Thyroid gland (tissue), 4 donors: Measurements from ENCODE around the gene SLCO2A1. TPM values are rescaled to one million over a fixed set of nuclear protein-coding genes. Genes with fewer than 3 reads are reported as not detected.

Experiments used
- DNase-seq, 2 donors: peaks; one replicate each; pipeline ENCODE4 v3.0.0-alpha.2; 2019
- H3K27ac ChIP-seq, 3 donors: fragments of 200-600 bp; sonication (generic); 1 replicate in 2 of 3; 2 replicates in 1 of 3; pipeline ENCODE4 v1.5.1; 2016 to 2019; ENCODE audit warnings: mild to moderate bottlenecking in 1 of 3, moderate library complexity in 1 of 3
- H3K27me3 ChIP-seq: fragments of 200-600 bp; sonication (generic); one replicate; pipeline ENCODE4 v1.5.1; 2019
- H3K36me3 ChIP-seq, 2 donors: fragments of 200-600 bp; sonication (generic); one replicate each; pipeline ENCODE4 v1.5.1; 2016 to 2019
- H3K4me1 ChIP-seq, 2 donors: fragments of 200-600 bp; sonication (generic); one replicate each; pipeline ENCODE4 v1.5.1; 2017 to 2019
- H3K4me3 ChIP-seq, 3 donors: fragments of 200-600 bp; sonication (generic); replicated peaks in 1 of 3; 1 replicate in 2 of 3; 2 replicates in 1 of 3; pipeline ENCODE4 v1.5.1; 2016; ENCODE audit warnings: mild to moderate bottlenecking in 1 of 3
- H3K9me3 ChIP-seq: fragments of 200-600 bp; sonication (generic); one replicate; pipeline ENCODE4 v1.5.1; 2017
- CTCF ChIP-seq, 6 experiments: fragments of 200-600 bp in 3 of 6; fragments of 450-650 bp in 3 of 6; sonication (generic) in 3 of 6; IDR thresholded peaks; one replicate each; pipeline ENCODE4 v1.5.1; 2016 to 2019; ENCODE audit warnings: antibody characterized with exemption in 6 of 6, mild to moderate bottlenecking in 2 of 6, inconsistent platforms in 1 of 6, moderate library complexity in 1 of 6
- POLR2A ChIP-seq, 2 donors: fragments of 450-650 bp; IDR thresholded peaks; one replicate each; pipeline ENCODE4 v1.6.1; 2017; ENCODE audit warnings: antibody characterized with exemption in 2 of 2, mild to moderate bottlenecking in 2 of 2, moderate library complexity in 1 of 2
- WGBS, 2 donors: methylation state at CpG; one replicate each; pipeline ENCODE4 v1.1.5; 2017; 5-methylcytosine and 5-hydroxymethylcytosine counted together
- intact Hi-C: fragments of 100-400 bp; cut with DNase I; formaldehyde crosslinking; loops from one replicate; pipeline ENCODE4 v1.15.1; 2023
- total RNA-seq, 4 donors: library from RNA; depleted of rRNA; stranded (reverse); fragments of >200 nt; gene quantifications; one replicate each; pipeline ENCODE4 v1.2.3, GENCODE V29; 2016

The SLCO2A1 gene
- total RNA-seq, 4 donors from 2014 or later = 26.0 to 76.6 (median 41.0) TPM

GRCh38 chr3:133948996-133949395 lies 80.7 kb downstream of the SLCO2A1 start:
- 82 to 86% methylated on average over 7 of the region's 7 CpGs for WGBS, 2 donors
- no peak overlapping the region for H3K4me3 ChIP-seq
- intact Hi-C loops = no loop called here
- TF ChIP-seq CTCF (IDR thresholded peaks at IDR 0.05) = no peak
- TF ChIP-seq POLR2A (IDR thresholded peaks at IDR 0.05) = no peak
- no peaks in the 10 kb centered on the region for H3K27me3 ChIP-seq
- no peak overlapping the region for H3K27ac ChIP-seq
- H3K36me3 ChIP-seq = peaks cover 0 to 3% of the 10 kb centered on the region in 2 donors
- no peaks in the 10 kb centered on the region for H3K9me3 ChIP-seq
- peaks cover 3 to 6% of the 10 kb centered on the region in 2 donors for H3K4me1 ChIP-seq
- no peak for DNase-seq

- Histone ChIP-seq H3K4me1 (peaks cover 3 to 13% of the 10 kb centered on the region in 2 donors), H3K27ac (peak overlapping the region in 1 of 3 donors; percentile 14), H3K36me3 (peaks cover under 1 to 1% of the 10 kb centered on the region in 2 donors), H3K27me3 (no peaks in the 10 kb centered on the region), H3K9me3 (no peaks in the 10 kb centered on the region), H3K4me3 (no peak overlapping the region)
- WGBS, 2 donors = 70 to 89% methylated on average over 3 to 9 of the region's 9 CpGs
- TF ChIP-seq POLR2A (IDR thresholded peaks at IDR 0.05) (no peak), CTCF (IDR thresholded peaks at IDR 0.05) (no peak)
- intact Hi-C loops = no loop called here
- DNase-seq = no peak
Observed at GRCh38 chr3:133948131-133948810, 81.5 kb downstream of the SLCO2A1 start.

- Histone ChIP-seq H3K27me3 (no peaks in the 10 kb centered on the region), H3K36me3 (peaks cover 0 to 8% of the 10 kb centered on the region in 2 donors), H3K27ac (peak overlapping the region in 2 of 3 donors; percentile 6 to 51), H3K4me3 (no peak overlapping the region), H3K4me1 (peaks cover 3 to 13% of the 10 kb centered on the region in 2 donors), H3K9me3 (no peaks in the 10 kb centered on the region)
- DNase-seq = no peak
- intact Hi-C loops = no loop called here
- 80 to 94% methylated on average over 12 of the region's 12 CpGs for WGBS, 2 donors
- TF ChIP-seq POLR2A (IDR thresholded peaks at IDR 0.05) (no peak), CTCF (IDR thresholded peaks at IDR 0.05) (no peak)
Observed at GRCh38 chr3:133945381-133946095, 84.2 kb downstream of the SLCO2A1 start.

- Histone ChIP-seq H3K4me1 (peaks cover 3 to 13% of the 10 kb centered on the region in 2 donors), H3K27ac (peak overlapping the region; percentile 11 to 53 (median 46)), H3K27me3 (no peaks in the 10 kb centered on the region), H3K9me3 (no peaks in the 10 kb centered on the region), H3K4me3 (no peak overlapping the region), H3K36me3 (peaks cover 0 to 8% of the 10 kb centered on the region in 2 donors)
- intact Hi-C loops = no loop called here
- TF ChIP-seq POLR2A (IDR thresholded peaks at IDR 0.05) (no peak), CTCF (IDR thresholded peaks at IDR 0.05) (no peak)
- DNase-seq = no peak
- 62 to 66% methylated on average over 9 to 13 of the region's 13 CpGs for WGBS, 2 donors
Observed at GRCh38 chr3:133944641-133945380, 84.9 kb downstream of the SLCO2A1 start.
